Activated B cell treated with CpG ODN at 0.5 μM for 24 hours (primary cell): ENCODE measurements around the gene KRTAP5-11. TPM values are rescaled to one million over a fixed set of nuclear protein-coding genes. Genes with fewer than 3 reads are reported as not detected.

Experiments used
- total RNA-seq: library from RNA; stranded (reverse); gene quantifications from 2 replicates; pipeline ENCODE4 v1.2.3, GENCODE V29; 2022

KRTAP5-11 gene
- total RNA-seq, 1 donor from 2014 or later, result not detected

Other genes with a start within 250 kb of the KRTAP5-11 start
- 35.5 and 47.2 TPM in 2 replicates for gene DHCR7, start 134.5 kb downstream of the KRTAP5-11 start, total RNA-seq
- 127 and 146 TPM in 2 replicates for gene NADSYN1, start 129.7 kb downstream of the KRTAP5-11 start, total RNA-seq
- gene KRTAP5-7, start 55.6 kb downstream of the KRTAP5-11 start, total RNA-seq, result 0.24 and 0.49 TPM in 2 replicates
- 0.20 and 0.42 TPM in 2 replicates for gene KRTAP5-8, start 44.9 kb downstream of the KRTAP5-11 start, total RNA-seq
- gene KRTAP5-9, start 34.5 kb downstream of the KRTAP5-11 start, total RNA-seq, result 0.37 and 0.53 TPM in 2 replicates
- gene KRTAP5-10, start 17.3 kb downstream of the KRTAP5-11 start, total RNA-seq, result 0.27 TPM in 1 of 2 replicates, not detected in the other